NCI-H2171 (cell line): ENCODE results near the gene CRAMP1.
A peak's percentile ranks its signal among the peaks of the same experiment; 100 is the strongest.

Source experiments
- DNase-seq: peaks from one replicate; lab custom pipeline; 2025; lab: John Stamatoyannopoulos, UW

Gene CRAMP1

DNA sequence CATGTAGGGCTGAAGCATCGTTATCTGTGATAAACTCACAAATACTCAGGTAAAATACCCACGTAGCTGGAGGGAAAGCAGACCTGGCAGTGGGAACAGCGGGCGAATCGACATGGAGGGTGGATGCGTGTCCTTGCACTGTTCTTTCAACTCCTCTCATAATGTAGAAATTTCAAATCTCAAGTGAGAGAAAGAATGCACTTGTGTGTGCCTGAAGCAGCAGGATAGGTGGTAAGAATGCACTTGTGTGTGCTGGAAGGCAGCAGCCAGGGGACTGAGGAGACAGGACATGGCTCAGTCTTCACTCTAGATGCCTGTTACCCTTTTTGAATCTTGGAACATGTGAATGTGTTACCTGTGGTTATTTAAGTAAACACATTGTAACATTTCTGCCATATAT lies 10.7 kb upstream of the CRAMP1 start:
- DNase-seq: no peak

DNA sequence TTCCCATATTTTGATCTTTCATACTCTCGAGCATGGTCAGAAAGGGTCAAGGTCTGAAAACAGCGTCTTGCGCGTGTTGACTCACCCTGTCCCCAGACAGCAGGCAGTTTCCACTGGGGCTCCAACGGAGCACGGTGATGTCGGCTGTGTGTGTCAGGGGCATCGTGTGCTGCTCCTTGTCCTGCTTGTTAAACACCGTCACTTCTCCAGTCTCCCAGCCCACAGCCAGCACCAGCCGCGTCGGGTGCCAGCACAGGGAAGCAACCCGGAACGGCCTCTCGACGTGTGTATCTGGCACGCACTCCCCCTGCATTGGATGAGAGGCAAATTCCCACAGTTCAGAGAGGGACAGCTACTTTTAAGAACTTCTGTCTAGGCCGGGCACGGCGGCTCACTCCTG lies 9.9 kb upstream of the CRAMP1 start:
- no peak for DNase-seq

DNA sequence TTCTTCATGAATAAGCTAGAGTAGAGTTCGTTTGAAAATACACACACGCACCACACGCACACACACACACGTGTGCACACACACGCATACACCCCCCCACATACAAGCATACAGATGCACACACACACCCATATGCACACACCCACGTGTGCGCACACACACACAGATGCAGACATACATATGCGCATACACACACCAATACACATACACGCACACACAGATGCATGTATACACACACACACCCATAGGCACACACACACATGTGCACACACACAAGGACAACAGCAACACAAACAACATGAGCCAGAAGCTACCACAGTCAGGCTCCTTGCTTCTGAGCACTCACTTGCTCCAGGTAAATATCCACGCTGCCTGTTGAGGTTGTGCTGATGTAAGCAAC lies 5.4 kb upstream of the CRAMP1 start:
- DNase-seq: no peak

DNA sequence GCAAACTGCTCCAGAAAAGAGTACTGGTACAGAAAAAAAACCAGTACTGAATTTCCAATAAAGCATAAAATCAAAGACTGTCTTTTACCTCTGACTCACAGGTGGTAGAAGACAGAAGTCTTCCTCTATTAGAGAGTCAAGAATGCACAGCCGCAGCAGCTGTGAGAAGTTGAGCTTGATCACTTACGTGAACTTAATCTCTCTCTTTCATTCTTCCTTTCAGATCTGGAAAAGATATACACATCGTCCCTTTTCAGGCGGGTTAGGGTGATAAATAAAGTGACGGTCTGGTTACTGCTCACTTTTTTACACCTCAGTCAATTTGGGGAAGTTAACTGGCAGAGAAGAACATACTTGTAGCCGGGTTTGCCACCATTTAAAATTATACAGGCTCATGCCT lies 4.2 kb upstream of the CRAMP1 start:
- DNase-seq: no peak

DNA sequence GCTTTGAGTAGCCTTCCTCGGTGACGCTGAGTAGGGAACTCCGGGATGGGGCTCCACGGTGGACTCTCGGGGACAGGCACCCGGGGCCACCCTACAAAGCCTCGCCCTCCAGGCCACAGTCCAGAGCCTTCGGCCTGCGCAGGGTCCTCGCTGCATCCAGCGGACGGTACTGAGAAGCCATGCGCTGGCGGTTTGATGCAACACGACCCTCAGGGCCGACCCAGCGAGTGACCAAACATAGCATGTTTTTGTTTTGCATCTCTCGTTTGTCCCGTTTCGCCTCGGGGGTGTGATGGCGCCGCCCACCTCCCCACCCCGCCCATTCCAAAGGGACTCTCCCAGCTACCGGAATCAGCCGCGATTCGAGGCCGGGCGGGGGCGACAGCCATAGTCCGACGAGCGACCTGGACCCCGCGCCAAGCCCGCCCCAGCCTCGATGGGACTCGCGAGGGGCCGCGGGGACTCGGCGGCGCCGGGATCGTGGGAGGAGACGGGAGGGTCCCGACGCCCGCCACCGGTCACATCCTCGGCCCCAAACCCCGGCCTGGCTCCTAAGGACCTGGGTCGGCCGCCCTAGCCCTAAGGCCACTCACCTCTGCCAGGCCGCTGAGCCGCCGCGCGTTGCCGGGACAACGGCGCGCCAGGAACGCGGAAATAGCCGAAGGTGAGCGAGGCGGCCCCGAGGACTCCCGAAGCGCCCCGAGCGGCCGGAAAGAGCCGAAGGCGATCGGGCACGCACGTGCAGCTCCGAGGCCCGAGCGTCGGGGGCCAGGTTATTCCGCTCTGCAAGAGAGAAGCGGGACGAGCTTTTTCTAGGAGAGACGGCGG lies 1.9 kb upstream of the CRAMP1 start:
- peak; percentile 89 for DNase-seq

DNA sequence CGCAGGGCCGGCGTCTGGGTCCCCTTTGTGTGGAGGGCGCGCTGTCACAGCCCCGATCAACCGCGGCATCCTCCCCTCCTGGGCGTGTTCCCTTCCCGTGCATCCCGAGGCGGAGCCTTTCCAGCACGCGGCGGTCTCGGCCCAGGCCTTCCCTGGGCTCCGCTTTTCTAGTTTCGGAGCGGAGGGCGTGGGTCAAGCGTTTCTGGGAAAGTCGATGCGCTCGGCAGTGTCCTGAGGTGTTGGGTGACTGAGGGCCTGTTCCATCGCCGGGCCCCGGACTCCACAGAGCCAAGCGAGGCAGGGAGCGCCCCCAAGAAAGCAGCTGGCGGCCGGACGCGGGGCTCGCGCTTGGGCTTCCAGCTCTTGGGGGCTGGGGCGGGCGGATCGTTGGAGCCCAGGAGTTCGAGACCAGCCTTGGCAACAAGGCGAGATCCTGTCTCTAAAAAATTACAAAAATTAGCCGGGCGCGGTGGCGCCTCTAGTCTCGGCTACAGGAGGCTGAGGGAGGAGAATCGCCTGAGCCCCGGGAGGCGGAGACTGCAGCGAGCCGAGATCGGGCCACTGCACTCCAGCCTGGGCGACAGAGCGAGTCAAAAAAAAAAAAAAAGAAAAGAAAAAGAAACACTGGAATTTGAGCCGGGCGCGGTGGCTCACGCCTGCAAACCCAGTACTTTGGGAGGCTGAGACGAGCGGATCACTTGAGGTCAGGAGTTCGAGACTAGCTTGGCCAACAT lies 1.1 kb upstream of the CRAMP1 start:
- no peak for DNase-seq

DNA sequence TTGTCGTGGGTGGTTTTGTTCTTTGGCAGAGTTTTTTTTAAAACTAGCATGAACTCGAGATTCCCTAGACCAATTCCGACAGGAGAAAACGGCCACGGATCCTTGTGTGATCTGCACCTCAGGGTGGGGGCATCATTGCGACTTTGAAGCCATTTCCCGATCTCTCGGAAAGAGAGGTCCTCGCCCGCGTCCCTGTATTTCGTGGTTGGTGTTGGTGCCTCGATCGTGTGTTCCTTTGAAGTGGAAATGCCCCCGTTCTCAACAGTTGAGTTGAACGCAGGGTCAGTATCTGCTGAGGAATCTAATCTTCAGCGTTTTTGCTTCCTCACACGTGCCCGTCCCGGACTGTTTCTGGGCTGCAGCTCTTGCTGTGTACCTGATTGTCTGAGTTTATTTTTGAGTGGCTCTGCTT lies 1.1 kb downstream of the CRAMP1 start:
- DNase-seq: no peak

DNA sequence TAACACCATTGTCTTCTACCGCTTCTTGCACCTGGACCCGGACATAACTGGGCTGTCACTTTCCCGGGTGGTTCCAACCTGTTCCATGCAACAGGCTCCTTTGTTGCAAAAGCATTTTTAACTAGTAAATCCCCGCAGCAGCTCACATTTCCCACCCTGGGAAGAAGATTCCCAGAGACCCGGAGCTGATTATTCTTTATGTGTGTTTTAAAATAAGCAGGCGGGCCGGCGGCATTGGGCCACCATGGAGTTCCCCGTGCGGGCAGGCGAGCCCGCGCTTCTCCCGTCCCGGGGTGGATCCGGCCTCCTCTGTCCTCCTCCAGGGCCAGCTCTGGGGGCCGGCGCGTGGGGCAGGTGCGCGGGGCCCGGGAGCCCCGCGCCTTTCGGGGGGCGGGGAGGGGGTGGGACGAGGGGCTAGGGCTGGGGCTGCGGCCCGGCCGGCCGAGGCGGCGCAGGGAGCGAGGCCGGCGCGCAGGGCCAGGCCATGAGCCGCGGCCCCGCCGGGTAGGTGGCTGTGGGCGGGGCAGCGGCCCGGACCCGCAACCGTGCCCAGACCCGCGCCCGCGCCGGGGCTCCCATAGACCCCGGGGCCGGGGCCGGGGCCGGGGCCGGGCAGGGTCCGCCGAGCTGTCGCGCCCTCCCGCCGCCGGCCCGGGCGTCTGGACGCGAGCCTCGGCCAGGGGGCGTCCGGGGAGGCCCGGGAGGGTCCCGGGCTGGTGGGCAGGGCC lies 1.7 kb downstream of the CRAMP1 start:
- no peak for DNase-seq

DNA sequence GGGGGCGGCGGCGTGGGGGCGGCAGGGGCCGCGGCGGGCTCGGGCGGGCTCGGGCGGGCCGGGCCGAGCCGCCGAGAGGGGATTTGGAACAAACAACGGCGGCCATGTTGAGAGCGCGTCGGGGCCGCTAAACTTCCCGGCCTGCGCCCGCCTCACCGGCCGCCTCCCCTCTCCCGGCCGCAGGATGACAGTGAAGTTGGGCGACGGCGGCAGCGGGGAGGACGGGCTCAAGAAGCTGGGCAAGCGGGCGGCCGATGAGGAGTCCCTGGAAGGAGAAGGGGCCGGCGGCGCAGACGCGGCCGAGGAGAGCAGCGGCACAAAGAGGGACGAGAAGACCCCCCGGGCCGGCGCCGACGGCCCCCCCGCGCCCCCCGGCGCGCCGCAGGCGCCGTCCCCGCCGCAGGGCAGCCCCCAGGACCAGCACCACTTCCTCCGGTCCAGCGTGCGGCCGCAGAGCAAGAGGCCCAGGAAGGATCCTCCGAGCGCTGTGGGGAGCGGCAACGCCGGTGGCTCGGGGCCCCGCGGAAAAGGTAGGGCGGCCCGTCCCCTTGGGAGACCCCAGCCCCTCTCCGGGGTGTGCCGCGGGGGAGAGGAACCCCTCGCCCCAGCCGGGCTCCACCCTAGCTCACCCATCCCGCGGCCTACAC lies 2.4 kb downstream of the CRAMP1 start:
- no peak for DNase-seq

DNA sequence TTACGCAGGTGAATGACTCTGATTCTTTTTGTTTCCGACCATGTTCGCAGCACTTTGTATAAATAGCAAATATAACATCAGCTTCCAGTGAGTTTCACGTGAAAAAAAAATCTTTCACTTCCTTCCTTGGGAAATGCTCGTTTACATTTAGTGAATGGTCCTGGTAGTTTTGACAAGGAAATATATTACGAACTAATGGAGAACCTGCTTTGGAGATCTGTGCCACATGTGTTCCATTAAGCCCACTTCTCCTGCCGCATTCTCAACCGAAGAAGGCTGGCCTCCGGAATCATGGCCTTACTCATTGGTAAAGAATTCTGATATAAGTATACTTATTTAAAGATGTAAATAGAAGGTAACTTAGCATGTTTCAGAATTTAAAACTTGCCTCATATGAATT lies 3.6 kb downstream of the CRAMP1 start:
- DNase-seq: no peak

DNA sequence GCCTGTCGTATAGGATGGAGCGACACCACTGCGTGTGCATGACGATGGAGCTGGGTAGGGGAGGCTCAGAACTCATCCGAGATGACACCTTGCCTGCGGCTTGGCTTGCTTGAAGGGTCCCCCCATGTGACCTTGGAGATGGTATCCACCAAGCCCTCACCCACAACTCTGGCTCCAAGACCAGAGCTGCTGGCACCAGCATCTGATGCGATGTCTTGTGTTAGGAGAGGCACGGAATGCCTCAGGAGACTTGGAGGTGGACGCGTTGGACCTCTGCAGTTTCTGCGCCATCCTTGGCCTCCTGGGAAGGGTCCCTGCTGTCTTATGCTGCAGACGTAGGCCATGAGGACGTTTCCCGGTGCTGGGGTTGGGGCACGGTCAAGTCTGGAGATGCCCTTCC lies 7.8 kb downstream of the CRAMP1 start:
- DNase-seq: no peak

DNA sequence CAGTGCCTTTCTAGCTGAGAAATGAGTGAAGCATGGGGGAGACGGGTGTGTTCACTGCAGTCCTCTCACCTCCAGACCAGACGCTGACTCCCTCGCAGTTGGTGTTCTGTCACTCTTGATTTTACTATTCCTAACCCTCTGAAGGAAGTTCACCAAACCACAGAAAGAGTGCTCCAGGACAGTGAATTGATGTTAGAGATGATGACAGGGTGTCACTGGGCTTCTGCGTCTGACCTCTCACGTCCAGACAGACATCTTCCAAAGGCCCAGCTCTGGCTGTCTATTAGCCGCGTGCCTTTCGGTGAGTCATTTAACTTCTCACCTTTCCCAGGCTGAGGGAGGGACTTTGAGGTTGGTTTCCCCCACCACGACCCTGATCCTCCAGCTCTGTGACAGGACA lies 8.2 kb downstream of the CRAMP1 start:
- no peak for DNase-seq

DNA sequence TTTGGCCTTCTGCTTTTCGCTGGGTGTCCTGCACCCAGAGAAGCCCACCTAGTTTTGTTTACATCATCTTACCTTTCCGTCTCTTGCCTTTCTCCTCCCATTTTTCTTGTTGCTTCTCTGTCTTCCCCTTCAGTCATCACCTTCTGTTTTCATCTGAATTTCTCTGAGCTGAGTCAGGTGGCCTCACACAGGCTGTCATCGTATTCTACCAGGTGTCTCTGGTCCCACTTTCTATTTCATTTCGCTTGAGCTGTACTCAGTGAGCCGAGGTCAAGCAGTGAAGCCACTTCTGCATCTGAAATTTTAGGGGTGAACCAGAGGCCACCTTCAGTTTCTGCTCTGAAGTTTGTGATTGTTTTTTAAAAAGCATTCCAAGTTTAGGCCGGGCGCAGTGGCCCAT lies 9.7 kb downstream of the CRAMP1 start:
- DNase-seq: no peak

DNA sequence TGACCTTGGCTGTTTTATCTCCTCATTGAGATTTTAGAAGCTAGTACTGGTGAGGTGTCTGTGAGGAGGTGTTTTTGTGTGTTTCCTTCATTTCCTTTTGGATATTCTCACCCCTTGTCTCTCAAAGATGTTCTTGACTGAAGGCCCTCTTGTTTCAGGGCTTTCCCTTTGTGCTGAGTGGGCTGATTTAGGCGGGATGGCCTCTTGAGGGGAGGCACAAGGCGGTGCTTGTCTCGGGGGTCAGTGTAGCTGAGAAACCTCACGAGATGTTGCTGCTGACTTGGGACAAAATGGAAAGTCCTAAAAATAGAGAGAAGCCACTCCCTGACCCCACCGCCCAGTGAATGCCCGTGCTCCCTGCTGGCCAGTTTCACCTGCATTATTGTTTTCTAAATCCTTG lies 14.2 kb downstream of the CRAMP1 start:
- no peak for DNase-seq

DNA sequence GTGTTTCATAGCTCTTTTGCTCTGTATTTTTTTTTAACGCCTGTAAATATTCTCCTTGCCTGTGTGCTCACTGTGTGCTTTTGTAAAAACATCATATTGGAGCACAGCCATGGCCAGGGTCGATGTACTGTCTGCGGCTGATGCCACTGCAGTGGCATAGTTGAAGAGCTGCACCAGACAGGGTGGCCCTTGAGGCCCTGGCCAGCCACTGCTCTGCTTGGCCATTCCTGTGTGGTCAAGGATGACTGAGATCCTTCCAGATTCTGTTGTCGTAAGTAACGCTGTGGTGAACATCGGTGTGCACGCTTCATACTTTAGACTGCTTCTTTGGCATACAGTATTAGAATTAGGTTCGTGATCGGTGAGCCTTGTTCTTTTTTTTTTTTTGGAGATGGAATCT lies 14.6 kb downstream of the CRAMP1 start:
- DNase-seq: no peak

DNA sequence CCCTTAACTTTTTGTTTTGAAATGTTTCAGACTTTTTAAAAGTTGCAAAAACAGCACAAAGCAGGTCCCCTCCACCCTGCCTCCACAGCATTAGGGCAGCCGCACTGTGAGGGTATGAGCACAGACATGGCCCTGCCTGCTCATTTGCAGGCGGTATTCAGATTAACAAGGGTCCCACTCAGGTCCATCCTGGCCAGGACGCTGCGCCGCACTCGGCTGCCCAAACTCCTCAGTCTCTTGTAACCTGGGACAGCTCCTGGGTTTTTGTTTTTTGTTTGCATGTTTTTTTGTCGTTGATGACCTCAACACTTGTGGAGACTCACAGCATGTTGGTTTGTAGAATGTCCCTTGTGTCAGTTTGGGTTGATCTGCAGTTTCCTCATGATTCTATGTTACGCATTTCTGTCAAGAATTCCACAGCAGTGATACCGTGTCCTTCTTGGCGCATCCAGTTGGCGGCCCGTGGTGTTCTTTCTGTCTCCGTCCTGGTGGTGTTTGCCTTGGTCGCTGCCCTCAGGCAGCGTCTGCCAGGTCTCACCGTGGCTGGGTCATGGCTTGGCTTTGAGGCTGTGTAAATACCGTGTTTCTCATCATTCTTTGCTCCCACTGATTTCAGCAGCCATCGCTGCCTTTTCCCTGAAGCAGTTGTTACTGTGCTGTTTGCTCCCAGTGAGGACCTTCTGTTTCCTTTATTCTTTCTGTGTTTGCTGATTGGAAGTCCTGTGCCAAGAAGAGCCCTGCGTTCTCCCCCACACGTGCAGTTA lies 18.5 kb downstream of the CRAMP1 start:
- DNase-seq: no peak

DNA sequence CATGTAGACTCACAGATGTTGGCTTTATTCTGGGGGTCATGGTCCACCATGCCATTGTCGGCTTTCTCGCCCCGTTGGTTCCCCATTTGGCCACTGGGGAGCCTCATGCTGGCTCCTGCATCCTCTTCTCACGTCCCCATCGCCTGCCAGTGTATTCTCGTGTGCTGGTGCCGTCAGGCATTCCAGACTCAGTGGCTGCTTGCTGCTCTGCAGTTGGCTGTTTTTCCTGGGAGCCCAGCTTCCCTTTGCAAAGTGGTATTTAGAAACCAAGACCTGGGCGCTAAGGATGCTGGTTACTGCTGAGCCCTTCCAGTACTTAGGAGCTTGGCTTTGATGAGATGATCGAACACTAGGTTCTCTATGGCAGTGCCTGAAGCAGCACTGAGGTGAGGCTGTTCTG lies 19.1 kb downstream of the CRAMP1 start:
- DNase-seq: no peak

DNA sequence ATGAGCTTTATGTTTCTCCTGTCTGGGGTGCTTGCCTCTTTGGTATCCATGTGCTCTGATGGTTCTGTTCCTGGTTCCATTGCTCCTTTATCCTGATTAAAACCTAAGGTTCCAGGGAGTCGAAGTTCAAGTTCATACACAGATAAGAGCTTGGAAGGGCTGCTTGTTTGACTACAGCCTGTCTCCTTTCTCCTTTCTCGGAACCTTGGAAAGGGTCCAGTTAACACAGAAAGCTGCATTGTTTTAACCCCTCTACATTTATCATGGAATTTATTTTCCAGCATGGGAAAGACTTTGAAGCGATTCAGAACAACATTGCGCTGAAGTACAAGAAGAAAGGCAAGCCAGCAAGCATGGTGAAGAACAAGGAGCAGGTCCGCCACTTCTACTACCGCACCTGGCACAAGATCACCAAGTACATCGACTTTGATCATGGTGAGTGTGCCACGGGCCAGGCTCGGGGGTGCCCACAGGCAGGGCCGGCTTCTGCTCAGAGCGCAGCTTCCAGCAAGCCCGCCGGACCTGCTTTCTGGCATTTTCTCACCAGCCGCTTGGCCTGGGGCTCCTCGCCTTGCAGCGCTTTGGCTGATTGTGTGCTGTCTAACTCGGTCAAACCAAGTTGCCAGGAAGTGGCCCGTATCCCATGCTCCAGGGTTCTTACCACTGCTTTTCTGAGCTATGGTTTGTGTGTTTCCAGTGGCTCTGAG lies 19.9 kb downstream of the CRAMP1 start:
- no peak for DNase-seq

DNA sequence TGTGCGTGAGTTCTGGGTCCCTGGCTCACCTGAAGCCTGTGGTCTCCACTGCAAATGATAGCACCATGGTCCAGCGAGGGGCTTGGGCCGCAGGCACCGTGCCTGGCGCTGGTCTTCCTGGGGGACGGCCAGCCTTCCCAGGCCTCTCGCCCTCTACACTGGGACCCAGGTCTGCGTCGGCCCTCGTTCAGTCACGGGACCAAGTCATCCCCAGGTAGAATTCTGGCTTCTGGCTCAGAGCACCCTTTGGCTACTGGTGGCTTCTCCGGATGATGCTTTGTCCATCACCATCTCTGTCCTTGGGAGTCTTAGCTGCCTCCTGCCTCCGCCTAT lies 20.4 kb downstream of the CRAMP1 start:
- DNase-seq: no peak

DNA sequence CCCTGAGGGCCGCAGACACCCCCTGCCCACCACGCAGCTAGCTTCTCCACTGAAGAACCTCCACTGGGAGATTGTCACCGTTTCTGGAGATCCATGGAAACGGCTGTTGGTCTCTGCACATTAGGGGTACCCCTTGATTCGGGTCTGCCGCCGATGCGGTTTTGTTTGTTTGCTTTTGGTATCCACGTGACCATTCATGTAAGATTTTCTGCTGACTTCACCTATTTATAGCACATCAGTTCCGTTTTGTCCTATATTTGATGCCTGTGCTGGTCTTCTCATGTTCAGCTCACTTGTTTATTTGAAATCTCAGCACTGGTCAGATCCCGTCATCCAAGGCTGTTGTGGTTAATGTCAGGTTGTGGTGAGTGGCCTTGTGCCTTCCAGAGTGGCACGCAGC lies 21.1 kb downstream of the CRAMP1 start:
- DNase-seq: no peak

DNA sequence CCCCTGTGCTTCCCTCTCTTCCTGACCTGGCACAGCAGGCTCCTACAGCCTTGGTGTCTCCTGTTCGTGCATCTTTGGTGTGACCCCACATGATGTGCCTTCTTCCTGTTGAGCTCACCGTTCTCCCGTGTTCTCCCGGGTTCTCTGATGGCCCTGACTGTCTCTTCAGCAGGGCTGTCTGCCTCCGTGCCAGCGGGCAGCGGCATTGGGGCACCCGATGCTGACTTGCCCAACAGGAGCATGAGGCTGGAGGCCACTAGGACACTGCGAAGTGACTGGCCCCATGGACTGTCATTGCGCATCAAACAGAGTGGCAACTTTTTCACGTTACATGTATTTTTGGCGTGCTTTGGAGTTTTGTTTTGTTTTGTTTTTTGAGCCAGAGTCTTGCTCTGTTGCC lies 22.4 kb downstream of the CRAMP1 start:
- no peak for DNase-seq
